Esophagus muscularis mucosa (tissue), 3 donors: ENCODE data around the gene CFAP54.

Experiments
- POLR2A ChIP-seq: fragments of 450-650 bp; IDR thresholded peaks from one replicate; pipeline ENCODE4 v1.6.1; 2017; ENCODE audit warnings: antibody characterized with exemption, moderate library complexity, mild to moderate bottlenecking, low read depth
- POLR2AphosphoS5 ChIP-seq, 2 donors: sonication (generic); formaldehyde crosslinking; IDR thresholded peaks; one replicate each; pipeline ENCODE4 v1.6.1; 2017; ENCODE audit warnings: antibody characterized with exemption in 2 of 2
- TF ChIP-seq, protein P1 (sequence below), 3 experiments: fragments of 200-600 bp in 2 of 3; fragments of 450-650 bp in 1 of 3; sonication (generic) in 2 of 3; IDR thresholded peaks; one replicate each; pipeline ENCODE4 v1.5.1; 2017 to 2019; ENCODE audit warnings: antibody characterized with exemption in 3 of 3, mild to moderate bottlenecking in 2 of 3, moderate library complexity in 1 of 3

GRCh38 chr12:96526110-96526509 lies 36.7 kb downstream of the CFAP54 start:
- no peak for TF ChIP-seq POLR2A
- TF ChIP-seq, protein P1, sequence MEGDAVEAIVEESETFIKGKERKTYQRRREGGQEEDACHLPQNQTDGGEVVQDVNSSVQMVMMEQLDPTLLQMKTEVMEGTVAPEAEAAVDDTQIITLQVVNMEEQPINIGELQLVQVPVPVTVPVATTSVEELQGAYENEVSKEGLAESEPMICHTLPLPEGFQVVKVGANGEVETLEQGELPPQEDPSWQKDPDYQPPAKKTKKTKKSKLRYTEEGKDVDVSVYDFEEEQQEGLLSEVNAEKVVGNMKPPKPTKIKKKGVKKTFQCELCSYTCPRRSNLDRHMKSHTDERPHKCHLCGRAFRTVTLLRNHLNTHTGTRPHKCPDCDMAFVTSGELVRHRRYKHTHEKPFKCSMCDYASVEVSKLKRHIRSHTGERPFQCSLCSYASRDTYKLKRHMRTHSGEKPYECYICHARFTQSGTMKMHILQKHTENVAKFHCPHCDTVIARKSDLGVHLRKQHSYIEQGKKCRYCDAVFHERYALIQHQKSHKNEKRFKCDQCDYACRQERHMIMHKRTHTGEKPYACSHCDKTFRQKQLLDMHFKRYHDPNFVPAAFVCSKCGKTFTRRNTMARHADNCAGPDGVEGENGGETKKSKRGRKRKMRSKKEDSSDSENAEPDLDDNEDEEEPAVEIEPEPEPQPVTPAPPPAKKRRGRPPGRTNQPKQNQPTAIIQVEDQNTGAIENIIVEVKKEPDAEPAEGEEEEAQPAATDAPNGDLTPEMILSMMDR (IDR thresholded peaks at IDR 0.05): no peak
- no peak for TF ChIP-seq POLR2AphosphoS5 (IDR thresholded peaks at IDR 0.05)
